ENCODE measurements around the gene SSX4B. TPM values are rescaled to one million over a fixed set of nuclear protein-coding genes. Genes with fewer than 3 reads are reported as not detected.
"Not testable (repeated sequence)": the region's sequence is repeated elsewhere in the genome, so short reads cannot be mapped to it uniquely, and the experiment has no call there.

The SSX4B gene
- total RNA-seq, 4 donors from 2014 or later, result 0.27 TPM; not detected in 3

DNA sequence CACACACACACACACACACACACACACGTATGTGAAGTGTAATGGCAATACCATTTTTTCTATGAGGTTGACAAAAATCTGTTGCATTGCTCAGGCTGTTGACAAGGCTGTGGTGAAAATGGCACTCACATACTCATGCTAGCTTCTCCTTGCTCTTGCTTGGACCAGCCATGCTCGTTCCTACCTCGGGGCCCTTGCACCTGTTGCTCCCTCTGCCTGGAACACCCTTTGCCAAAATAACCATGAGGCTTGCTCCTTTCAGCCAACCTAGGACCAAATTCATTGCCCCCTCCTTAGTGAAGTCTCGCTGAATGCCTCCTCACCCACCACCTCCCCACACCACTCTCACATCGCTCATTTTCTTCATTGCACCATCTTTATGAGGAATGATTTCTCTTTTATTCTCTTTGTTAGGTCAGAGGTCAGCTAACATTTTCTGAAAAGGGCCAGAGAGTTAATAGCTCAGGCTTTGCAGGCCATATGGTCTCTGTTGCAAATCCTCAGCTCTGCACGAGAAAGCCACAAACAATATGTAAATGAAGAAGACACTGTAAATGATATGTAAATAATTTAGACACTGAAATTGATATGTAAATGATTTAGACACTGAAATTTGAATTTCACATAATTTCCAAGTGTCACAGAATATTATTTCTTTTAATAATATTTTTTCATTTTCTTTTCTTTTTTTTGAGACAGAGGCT is 45.0 kb upstream of the SSX4B start:
- Histone ChIP-seq H3K27me3 (no peaks in the 10 kb centered on the region), H3K36me3 (no peaks in the 10 kb centered on the region), H3K4me3 (no peak overlapping the region), H3K27ac (no peak overlapping the region), H3K4me1 (no peaks in the 10 kb centered on the region), H3K9me3 (no peaks in the 10 kb centered on the region)
- WGBS, 2 donors (ENCODE audit: low coverage in 1 of 2), result 63 to 74% methylated on average over 3 to 5 of the region's 6 CpGs
- TF ChIP-seq EP300 (IDR thresholded peaks at IDR 0.05) (no peak), POLR2AphosphoS5 (IDR thresholded peaks at IDR 0.05) (no peak), POLR2A (IDR thresholded peaks at IDR 0.05) (no peak)
- TF ChIP-seq, protein P1, sequence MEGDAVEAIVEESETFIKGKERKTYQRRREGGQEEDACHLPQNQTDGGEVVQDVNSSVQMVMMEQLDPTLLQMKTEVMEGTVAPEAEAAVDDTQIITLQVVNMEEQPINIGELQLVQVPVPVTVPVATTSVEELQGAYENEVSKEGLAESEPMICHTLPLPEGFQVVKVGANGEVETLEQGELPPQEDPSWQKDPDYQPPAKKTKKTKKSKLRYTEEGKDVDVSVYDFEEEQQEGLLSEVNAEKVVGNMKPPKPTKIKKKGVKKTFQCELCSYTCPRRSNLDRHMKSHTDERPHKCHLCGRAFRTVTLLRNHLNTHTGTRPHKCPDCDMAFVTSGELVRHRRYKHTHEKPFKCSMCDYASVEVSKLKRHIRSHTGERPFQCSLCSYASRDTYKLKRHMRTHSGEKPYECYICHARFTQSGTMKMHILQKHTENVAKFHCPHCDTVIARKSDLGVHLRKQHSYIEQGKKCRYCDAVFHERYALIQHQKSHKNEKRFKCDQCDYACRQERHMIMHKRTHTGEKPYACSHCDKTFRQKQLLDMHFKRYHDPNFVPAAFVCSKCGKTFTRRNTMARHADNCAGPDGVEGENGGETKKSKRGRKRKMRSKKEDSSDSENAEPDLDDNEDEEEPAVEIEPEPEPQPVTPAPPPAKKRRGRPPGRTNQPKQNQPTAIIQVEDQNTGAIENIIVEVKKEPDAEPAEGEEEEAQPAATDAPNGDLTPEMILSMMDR (IDR thresholded peaks at IDR 0.05), result no peak
- ATAC-seq, result no peak

DNA sequence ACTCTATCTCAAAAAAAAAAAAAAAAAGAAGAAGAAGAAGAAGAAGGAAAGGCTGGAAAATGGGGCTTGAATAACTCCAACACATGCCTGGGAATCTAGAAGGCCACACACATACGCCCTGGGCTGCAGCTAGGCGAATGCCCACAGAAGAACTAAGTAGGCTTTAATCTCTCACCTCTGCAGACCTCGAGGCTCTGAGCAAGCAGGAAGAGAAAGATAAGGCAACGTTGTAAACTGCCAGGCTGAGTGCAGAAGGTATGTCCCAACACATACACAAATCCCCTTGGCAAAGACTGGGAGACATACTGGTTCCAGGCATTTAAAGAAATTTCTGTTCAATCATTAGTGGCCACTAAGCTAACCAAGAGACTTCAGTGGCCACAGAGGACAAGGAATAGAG is 39.9 kb upstream of the SSX4B start:
- H3K9me3 ChIP-seq, result no peaks in the 10 kb centered on the region
- no peak for ATAC-seq
- H3K27ac ChIP-seq, result no peak overlapping the region
- no peaks in the 10 kb centered on the region for H3K27me3 ChIP-seq
- WGBS, 2 donors (ENCODE audit: low coverage in 1 of 2), result 11 to 43% methylated on average over 2 to 4 of the region's 4 CpGs
- no peaks in the 10 kb centered on the region for H3K36me3 ChIP-seq
- H3K4me3 ChIP-seq, result no peak overlapping the region
- TF ChIP-seq POLR2A (IDR thresholded peaks at IDR 0.05) (no peak), EP300 (IDR thresholded peaks at IDR 0.05) (no peak), POLR2AphosphoS5 (IDR thresholded peaks at IDR 0.05) (no peak)
- TF ChIP-seq, protein P1 (IDR thresholded peaks at IDR 0.05), result no peak
- no peaks in the 10 kb centered on the region for H3K4me1 ChIP-seq

DNA sequence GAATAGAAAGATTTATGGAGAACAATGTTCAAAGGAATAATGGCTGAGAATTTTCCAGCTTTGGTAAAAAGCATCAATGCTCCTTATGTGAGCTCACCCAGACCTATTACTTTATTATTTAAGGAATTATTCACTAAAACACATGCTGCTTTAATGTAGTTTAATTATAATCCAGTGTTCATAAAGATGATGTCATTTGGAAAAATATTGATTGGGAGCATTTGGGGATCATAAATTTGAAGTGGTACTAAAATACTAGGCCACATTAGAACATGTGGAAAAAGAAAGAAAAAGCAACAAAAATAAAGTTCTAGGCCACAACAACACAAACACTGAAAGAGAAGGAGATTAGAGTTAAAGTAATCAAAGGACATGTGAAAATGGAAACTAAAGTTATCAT is 38.3 kb upstream of the SSX4B start:
- Histone ChIP-seq H3K27ac (no peak overlapping the region), H3K36me3 (no peaks in the 10 kb centered on the region), H3K4me3 (no peak overlapping the region), H3K4me1 (no peaks in the 10 kb centered on the region), H3K9me3 (no peaks in the 10 kb centered on the region), H3K27me3 (no peaks in the 10 kb centered on the region)
- ATAC-seq, result no peak
- no peak for TF ChIP-seq POLR2A (IDR thresholded peaks at IDR 0.05)
- TF ChIP-seq, protein P1 (IDR thresholded peaks at IDR 0.05), result no peak

DNA sequence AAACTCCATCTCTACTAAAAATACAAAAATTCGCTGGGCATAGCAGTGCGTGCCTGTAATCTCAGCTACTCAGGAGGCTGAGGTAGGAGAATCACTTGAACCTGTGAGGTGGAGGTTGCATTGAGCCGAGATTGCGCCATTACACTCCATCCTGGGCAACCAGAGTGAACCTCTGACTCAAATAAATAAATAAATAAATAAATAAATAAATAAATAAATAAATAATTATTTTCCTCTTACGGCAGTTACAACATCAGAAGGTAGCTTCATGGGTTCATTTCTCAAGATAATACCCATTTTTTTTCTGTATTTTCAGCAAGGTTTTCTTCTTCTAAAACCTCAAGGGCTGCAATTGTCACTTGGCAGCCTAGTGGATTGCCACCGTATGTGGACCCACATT is 35.4 kb upstream of the SSX4B start:
- not testable (repeated sequence) for H3K27me3 ChIP-seq, H3K36me3 ChIP-seq, H3K9me3 ChIP-seq, H3K4me1 ChIP-seq, ATAC-seq, H3K4me3 ChIP-seq, H3K27ac ChIP-seq
- WGBS, 2 donors (ENCODE audit: low coverage in 1 of 2), result 91 to 100% methylated on average over 4 to 5 of the region's 6 CpGs

DNA sequence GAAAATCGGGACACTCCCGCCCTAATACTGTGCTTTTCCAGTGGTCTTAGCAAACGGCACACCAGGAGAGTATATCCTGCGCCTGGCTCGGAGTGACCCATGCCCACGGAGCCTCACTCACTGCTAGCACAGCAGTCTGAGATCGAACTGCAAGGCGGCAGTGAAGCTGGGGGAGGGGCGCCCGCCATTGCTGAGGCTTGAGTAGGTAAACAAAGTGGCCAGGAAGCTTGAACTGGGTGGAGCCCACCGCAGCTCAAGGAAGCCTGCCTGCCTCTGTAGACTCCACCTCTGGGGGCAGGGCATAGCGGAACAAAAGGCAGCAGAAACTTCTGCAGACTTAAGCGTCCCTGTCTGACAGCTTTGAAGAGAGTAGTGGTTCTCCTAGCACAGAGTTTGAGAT is 22.0 kb upstream of the SSX4B start:
- ATAC-seq, H3K27me3 ChIP-seq, H3K27ac ChIP-seq, H3K4me1 ChIP-seq, H3K36me3 ChIP-seq, H3K4me3 ChIP-seq, H3K9me3 ChIP-seq: not testable (repeated sequence)
- WGBS, 2 donors (ENCODE audit: low coverage in 1 of 2), result no CpG with 5 or more reads among the region's 13 CpGs

- not testable (repeated sequence) for H3K36me3 ChIP-seq, H3K27ac ChIP-seq, H3K9me3 ChIP-seq, H3K4me3 ChIP-seq, ATAC-seq, H3K4me1 ChIP-seq, H3K27me3 ChIP-seq
- WGBS, 2 donors (ENCODE audit: low coverage in 1 of 2), result 41 to 57% methylated on average over 3 to 4 of the region's 4 CpGs
These were observed 18.4 kb upstream of the SSX4B start for GRCh38 chrX:48430166-48430565.

GRCh38 chrX:48429606-48430005 is 17.8 kb upstream of the SSX4B start:
- not testable (repeated sequence) for H3K4me3 ChIP-seq, H3K9me3 ChIP-seq, H3K27me3 ChIP-seq, H3K36me3 ChIP-seq, H3K4me1 ChIP-seq, H3K27ac ChIP-seq, ATAC-seq
- WGBS, 2 donors (ENCODE audit: low coverage in 1 of 2), result 28 to 67% methylated on average over 1 to 4 of the region's 5 CpGs

- not testable (repeated sequence) for H3K4me1 ChIP-seq
These were observed 15.4 kb upstream of the SSX4B start for GRCh38 chrX:48427027-48427716.

DNA sequence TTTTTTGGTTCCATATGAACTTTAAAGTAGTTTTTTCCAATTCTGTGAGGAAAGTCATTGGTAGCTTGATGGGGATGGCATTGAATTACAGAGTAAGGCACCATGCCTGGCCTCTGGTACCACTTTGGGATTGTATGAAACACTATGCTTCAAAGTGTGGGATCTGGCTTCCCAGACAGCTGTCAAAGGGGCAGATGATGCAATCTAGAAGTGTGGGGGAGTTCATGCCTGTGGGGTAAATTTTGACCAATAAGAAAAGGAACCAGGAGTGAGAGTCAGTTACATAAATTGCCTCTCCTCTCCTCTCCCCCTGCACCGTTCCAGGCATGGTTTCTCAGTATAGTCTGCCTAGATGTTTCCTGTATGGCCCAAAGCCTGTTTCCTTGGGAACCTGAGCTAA is 13.9 kb downstream of the SSX4B start:
- not testable (repeated sequence) for H3K4me1 ChIP-seq, H3K9me3 ChIP-seq, H3K36me3 ChIP-seq, ATAC-seq, H3K27ac ChIP-seq, H3K4me3 ChIP-seq, H3K27me3 ChIP-seq
- 50% methylated on average over 1 of the region's 1 CpG; no CpG with 5 or more reads in 1 of the 2 donors for WGBS, 2 donors (ENCODE audit: low coverage in 1 of 2)

More at GRCh38 chrX:48427027-48427716, 15.4 kb upstream of the SSX4B start:
- H3K9me3 ChIP-seq, H3K4me3 ChIP-seq, H3K27ac ChIP-seq, H3K27me3 ChIP-seq, H3K36me3 ChIP-seq, ATAC-seq: not testable (repeated sequence)
- no CpG with 5 or more reads among the region's 12 CpGs for WGBS, 2 donors (ENCODE audit: low coverage in 1 of 2)

- H3K27me3 ChIP-seq, H3K4me3 ChIP-seq, ATAC-seq, H3K9me3 ChIP-seq, H3K27ac ChIP-seq, H3K4me1 ChIP-seq, H3K36me3 ChIP-seq: not testable (repeated sequence)
- no CpG with 5 or more reads among the region's 2 CpGs for WGBS, 2 donors (ENCODE audit: low coverage in 1 of 2)
These were observed 14.8 kb downstream of the SSX4B start for GRCh38 chrX:48396931-48397330.

Measured in gastroesophageal sphincter (tissue), 4 donors.